H9 (cell line): ENCODE data around the gene CPAMD8. TPM values are rescaled to one million over a fixed set of nuclear protein-coding genes. Genes with fewer than 3 reads are reported as not detected.

Experiments
- DNase-seq: peaks from one replicate; pipeline ENCODE4 v3.0.0-alpha.2; 2017
- H2AFZ ChIP-seq: one replicate; pipeline ENCODE4 v1.6.1; 2013; ENCODE audit warnings: mild to moderate bottlenecking, low read length, control low read depth, moderate library complexity
- H2AK5ac ChIP-seq: 2 replicates; pipeline ENCODE4 v1.6.1; 2013; ENCODE audit warnings: low read length, control low read depth, mixed read lengths; ENCODE audit not compliant: insufficient read length
- H2BK120ac ChIP-seq: one replicate; pipeline ENCODE4 v1.6.1; 2013; ENCODE audit warnings: low read depth, mild to moderate bottlenecking, low read length, control low read depth, inconsistent platforms; ENCODE audit not compliant: poor library complexity, severe bottlenecking
- H2BK12ac ChIP-seq: 2 replicates; pipeline ENCODE4 v1.6.1; 2013; ENCODE audit warnings: low read length, control low read depth, mixed read lengths, low read depth; ENCODE audit not compliant: insufficient read length
- H2BK15ac ChIP-seq: 2 replicates; pipeline ENCODE4 v1.6.1; 2013; ENCODE audit warnings: low read depth, low read length, control low read depth
- H2BK20ac ChIP-seq: one replicate; pipeline ENCODE4 v1.6.1; 2013; ENCODE audit warnings: low read depth, mild to moderate bottlenecking, low read length, control low read depth, inconsistent platforms; ENCODE audit not compliant: poor library complexity, severe bottlenecking
- H2BK5ac ChIP-seq: 2 replicates; pipeline ENCODE4 v1.6.1; 2013; ENCODE audit warnings: low read length, control low read depth, mixed read lengths; ENCODE audit not compliant: insufficient read length
- H3K14ac ChIP-seq: 2 replicates; pipeline ENCODE4 v1.6.1; 2013; ENCODE audit warnings: low read length, control low read depth; ENCODE audit not compliant: insufficient read depth
- H3K18ac ChIP-seq: 2 replicates; pipeline ENCODE4 v1.6.1; 2013; ENCODE audit warnings: low read depth, mild to moderate bottlenecking, mixed read lengths, low read length, control low read depth; ENCODE audit not compliant: insufficient read length
- H3K23ac ChIP-seq: 2 replicates; pipeline ENCODE4 v1.6.1; 2013; ENCODE audit warnings: low read length, control low read depth, mixed read lengths, low read depth; ENCODE audit not compliant: insufficient read length
- H3K23me2 ChIP-seq: 2 replicates; pipeline ENCODE4 v1.6.1; 2013; ENCODE audit warnings: low read depth, mild to moderate bottlenecking, mixed read lengths, low read length, control low read depth; ENCODE audit not compliant: insufficient read length, poor library complexity, severe bottlenecking
- H3K27ac ChIP-seq: 2 replicates; pipeline ENCODE4 v1.5.1; 2013; ENCODE audit warnings: low read length, control low read depth, mixed read lengths, low read depth; ENCODE audit not compliant: insufficient read length
- H3K27me3 ChIP-seq: 2 replicates; pipeline ENCODE4 v1.6.1; 2013; ENCODE audit warnings: low read length, control low read depth, inconsistent platforms; ENCODE audit not compliant: insufficient read depth
- H3K4ac ChIP-seq: 2 replicates; pipeline ENCODE4 v1.6.1; 2013; ENCODE audit warnings: low read depth, mild to moderate bottlenecking, control low read depth, inconsistent platforms, low read length, moderate library complexity
- H3K4me1 ChIP-seq: 2 replicates; pipeline ENCODE4 v1.6.1; 2013; ENCODE audit warnings: low read length, control low read depth, inconsistent platforms; ENCODE audit not compliant: insufficient read depth
- H3K4me2 ChIP-seq: 2 replicates; pipeline ENCODE4 v1.6.1; 2013; ENCODE audit warnings: low read length, control low read depth, mixed read lengths; ENCODE audit not compliant: insufficient read length, insufficient read depth
- H3K56ac ChIP-seq: 2 replicates; pipeline ENCODE4 v1.6.1; 2013; ENCODE audit warnings: low read depth, mild to moderate bottlenecking, mixed read lengths, low read length, control low read depth; ENCODE audit not compliant: insufficient read length
- H3K79me1 ChIP-seq: 2 replicates; pipeline ENCODE4 v1.6.1; 2013; ENCODE audit warnings: low read depth, mild to moderate bottlenecking, moderate library complexity, low read length, control low read depth, inconsistent platforms; ENCODE audit not compliant: insufficient read depth, poor library complexity, severe bottlenecking
- H3K79me2 ChIP-seq: 2 replicates; pipeline ENCODE4 v1.6.1; 2013; ENCODE audit warnings: low read length, control low read depth, inconsistent platforms; ENCODE audit not compliant: insufficient read depth
- H3K9ac ChIP-seq: 2 replicates; pipeline ENCODE4 v1.6.1; 2013; ENCODE audit warnings: low read length, control low read depth, mixed read lengths; ENCODE audit not compliant: insufficient read length; ENCODE audit errors: extremely low read depth
- H3K9me3 ChIP-seq: one replicate; pipeline ENCODE4 v1.6.1; 2013; ENCODE audit warnings: low read depth, low read length, inconsistent platforms; ENCODE audit not compliant: control insufficient read depth
- H3T11ph ChIP-seq: one replicate; pipeline ENCODE4 v1.6.1; 2013; ENCODE audit warnings: mild to moderate bottlenecking, low read length, control low read depth, inconsistent platforms
- H4K20me1 ChIP-seq: one replicate; pipeline ENCODE4 v1.6.1; 2013; ENCODE audit not compliant: control insufficient read depth, insufficient read length, insufficient read depth
- H4K5ac ChIP-seq: 2 replicates; pipeline ENCODE4 v1.6.1; 2013; ENCODE audit warnings: low read depth, mild to moderate bottlenecking, mixed read lengths, low read length, control low read depth; ENCODE audit not compliant: insufficient read length
- H4K8ac ChIP-seq: replicated peaks from 2 replicates; pipeline ENCODE4 v1.6.1; 2013; ENCODE audit warnings: low read length, control low read depth, mixed read lengths, low read depth; ENCODE audit not compliant: insufficient read length
- H4K91ac ChIP-seq: 2 replicates; pipeline ENCODE4 v1.6.1; 2013; ENCODE audit warnings: low read depth, mild to moderate bottlenecking, moderate library complexity, mixed read lengths, low read length, control low read depth; ENCODE audit not compliant: insufficient read length
- H3K27ac Mint-ChIP-seq, 3 experiments: 2 replicates in 2 of 3; 3 replicates in 1 of 3; pipeline ENCODE4 v1.8.0; 2020 to 2021; ENCODE audit warnings: mixed read lengths in 3 of 3, mild to moderate bottlenecking in 1 of 3, moderate library complexity in 1 of 3
- H3K27me3 Mint-ChIP-seq: 2 replicates; pipeline ENCODE4 v1.8.0; 2021; ENCODE audit warnings: low read depth, mild to moderate bottlenecking, moderate library complexity, mixed read lengths
- H3K36me3 Mint-ChIP-seq, 3 experiments: 2 replicates in 2 of 3; 3 replicates in 1 of 3; pipeline ENCODE4 v1.8.0; 2020 to 2021; ENCODE audit warnings: low read depth in 3 of 3, mixed read lengths in 3 of 3; ENCODE audit not compliant: insufficient read depth in 1 of 3
- H3K4me1 Mint-ChIP-seq, 2 experiments: 2 replicates each; pipeline ENCODE4 v1.8.0; 2020; ENCODE audit warnings: mixed read lengths in 2 of 2
- H3K4me3 Mint-ChIP-seq, 2 experiments: 2 replicates in 1 of 2; 3 replicates in 1 of 2; pipeline ENCODE4 v1.8.0; 2020 to 2021; ENCODE audit warnings: mild to moderate bottlenecking in 2 of 2, mixed read lengths in 2 of 2, moderate library complexity in 1 of 2
- H3K9me3 Mint-ChIP-seq, 2 experiments: 2 replicates in 1 of 2; 3 replicates in 1 of 2; pipeline ENCODE4 v1.8.0; 2020; ENCODE audit warnings: mild to moderate bottlenecking in 2 of 2, mixed read lengths in 2 of 2, moderate library complexity in 1 of 2
- WGBS: extraction: QIAGEN DNeasy Blood & Tissue Kit; methylation state at CpG from one replicate; pipeline ENCODE4 v1.1.7; 2013; ENCODE audit warnings: missing lambda C conversion rate, low lambda C conversion rate, mixed read lengths; ENCODE audit not compliant: insufficient read length; ENCODE audit errors: extremely low coverage; 5-methylcytosine and 5-hydroxymethylcytosine counted together
- total RNA-seq: library from RNA; stranded (reverse); gene quantifications from 2 replicates; pipeline ENCODE4 v1.2.1, GENCODE V29; 2021
- TF ChIP-seq, protein P1 (sequence below): fragments of 200-600 bp; sonication (generic); conservative IDR thresholded peaks from 3 replicates; pipeline ENCODE4 v1.8.0; 2021; ENCODE audit warnings: antibody characterized with exemption, mild to moderate bottlenecking

Gene CPAMD8
- total RNA-seq, 1 experiment from 2014 or later, result 12.0 TPM

DNA sequence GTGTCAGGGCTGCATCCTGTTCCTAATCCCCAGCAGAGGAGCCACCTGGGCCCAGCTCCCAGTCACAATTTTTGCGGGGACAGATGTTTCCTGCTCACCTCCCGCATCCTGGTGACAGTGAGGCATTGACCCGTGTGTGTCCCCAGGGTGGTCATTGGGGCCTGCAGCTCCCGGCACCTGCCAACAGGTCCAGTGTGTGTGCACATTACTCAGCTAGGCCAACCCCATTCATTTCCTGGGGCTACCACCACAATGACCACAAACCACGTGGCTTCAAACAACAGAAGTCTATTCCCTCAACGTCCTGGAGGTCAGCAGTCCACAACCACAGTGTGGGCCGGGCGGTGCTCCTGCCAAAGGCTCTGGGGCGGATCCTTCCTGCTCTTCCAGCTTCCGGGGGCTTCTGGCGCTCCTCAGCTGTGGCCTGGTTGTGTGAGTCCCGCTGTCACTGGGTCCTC lies 149.7 kb downstream of the CPAMD8 start:
- Histone ChIP-seq H3K79me1 (peaks cover 2% of the 10 kb centered on the region), H2AFZ (no peak overlapping the region), H3K79me2 (peaks cover 5% of the 10 kb centered on the region; the same call in 1 of the 2 replicates), H3K27me3 (no peaks in the 10 kb centered on the region), H2BK20ac (no peak overlapping the region), H4K5ac (no peak overlapping the region), H3K9ac (no peak overlapping the region), H3K4me1 (no peaks in the 10 kb centered on the region), H3K23ac (no peak overlapping the region), H2BK120ac (no peak overlapping the region), H3K18ac (no peak overlapping the region), H2AK5ac (no peak overlapping the region), H3K4me2 (no peak overlapping the region), H4K8ac (no peak overlapping the region), H3K9me3 (peaks cover 2% of the 10 kb centered on the region), H4K91ac (no peak overlapping the region), H3T11ph (no peak overlapping the region), H2BK5ac (no peak overlapping the region), H3K4ac (no peak overlapping the region), H3K14ac (no peak overlapping the region), H3K56ac (no peak overlapping the region), H4K20me1 (no peaks in the 10 kb centered on the region), H3K27ac (no peak overlapping the region), H2BK12ac (no peak overlapping the region), H3K23me2 (no peaks in the 10 kb centered on the region), H2BK15ac (no peak overlapping the region)
- peaks cover 2% of the 10 kb centered on the region for H3K27me3 Mint-ChIP-seq
- peaks cover 13 to 23% of the 10 kb centered on the region in 2 experiments for H3K9me3 Mint-ChIP-seq
- H3K4me1 Mint-ChIP-seq, result no peaks in the 10 kb centered on the region
- no CpG with 5 or more reads among the region's 12 CpGs for WGBS
- H3K4me3 Mint-ChIP-seq, result no peak overlapping the region
- peaks cover 62 to 83% (median 73%) of the 10 kb centered on the region in 3 experiments for H3K36me3 Mint-ChIP-seq
- TF ChIP-seq, protein P1, sequence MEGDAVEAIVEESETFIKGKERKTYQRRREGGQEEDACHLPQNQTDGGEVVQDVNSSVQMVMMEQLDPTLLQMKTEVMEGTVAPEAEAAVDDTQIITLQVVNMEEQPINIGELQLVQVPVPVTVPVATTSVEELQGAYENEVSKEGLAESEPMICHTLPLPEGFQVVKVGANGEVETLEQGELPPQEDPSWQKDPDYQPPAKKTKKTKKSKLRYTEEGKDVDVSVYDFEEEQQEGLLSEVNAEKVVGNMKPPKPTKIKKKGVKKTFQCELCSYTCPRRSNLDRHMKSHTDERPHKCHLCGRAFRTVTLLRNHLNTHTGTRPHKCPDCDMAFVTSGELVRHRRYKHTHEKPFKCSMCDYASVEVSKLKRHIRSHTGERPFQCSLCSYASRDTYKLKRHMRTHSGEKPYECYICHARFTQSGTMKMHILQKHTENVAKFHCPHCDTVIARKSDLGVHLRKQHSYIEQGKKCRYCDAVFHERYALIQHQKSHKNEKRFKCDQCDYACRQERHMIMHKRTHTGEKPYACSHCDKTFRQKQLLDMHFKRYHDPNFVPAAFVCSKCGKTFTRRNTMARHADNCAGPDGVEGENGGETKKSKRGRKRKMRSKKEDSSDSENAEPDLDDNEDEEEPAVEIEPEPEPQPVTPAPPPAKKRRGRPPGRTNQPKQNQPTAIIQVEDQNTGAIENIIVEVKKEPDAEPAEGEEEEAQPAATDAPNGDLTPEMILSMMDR, result no peak
- H3K27ac Mint-ChIP-seq, result peak overlapping the region in 1 of 3 experiments; percentile 55; a peak in 1 of 7 replicates
- DNase-seq, result no peak
